HG02642 (cell line): Measurements from ENCODE around the gene PAFAH1B1.
"Not testable (repeated sequence)": the region's sequence is repeated elsewhere in the genome, so short reads cannot be mapped to it uniquely, and the experiment has no call there.

Experiments used
- ATAC-seq: cut with Tn5 transposase; IDR thresholded peaks from one replicate; pipeline ENCODE4 v1.9.1; 2021; ENCODE audit warnings: mild to moderate bottlenecking; ENCODE audit not compliant: unreplicated experiment, poor library complexity

The PAFAH1B1 gene

DNA sequence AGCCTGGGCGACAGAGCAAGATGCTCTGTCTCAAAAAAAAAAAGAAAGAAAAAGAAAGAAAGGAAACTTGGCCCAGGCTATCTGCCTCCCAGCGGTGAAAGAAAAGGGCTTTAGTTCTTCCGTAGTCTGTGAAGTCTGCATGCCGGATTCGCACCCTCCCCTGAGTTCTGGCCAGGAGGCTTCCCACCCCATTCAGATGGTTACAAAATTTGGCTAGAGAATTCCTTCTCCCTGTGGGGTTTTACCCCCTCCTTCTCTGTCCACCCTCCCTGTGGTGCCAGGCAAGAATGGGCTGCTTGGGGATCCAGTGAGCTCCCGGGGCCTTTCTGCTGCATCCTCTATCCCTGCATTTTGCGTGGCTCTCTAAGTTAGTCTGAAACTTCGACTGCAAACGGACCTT lies 37.8 kb downstream of the PAFAH1B1 start:
- no peak for ATAC-seq

DNA sequence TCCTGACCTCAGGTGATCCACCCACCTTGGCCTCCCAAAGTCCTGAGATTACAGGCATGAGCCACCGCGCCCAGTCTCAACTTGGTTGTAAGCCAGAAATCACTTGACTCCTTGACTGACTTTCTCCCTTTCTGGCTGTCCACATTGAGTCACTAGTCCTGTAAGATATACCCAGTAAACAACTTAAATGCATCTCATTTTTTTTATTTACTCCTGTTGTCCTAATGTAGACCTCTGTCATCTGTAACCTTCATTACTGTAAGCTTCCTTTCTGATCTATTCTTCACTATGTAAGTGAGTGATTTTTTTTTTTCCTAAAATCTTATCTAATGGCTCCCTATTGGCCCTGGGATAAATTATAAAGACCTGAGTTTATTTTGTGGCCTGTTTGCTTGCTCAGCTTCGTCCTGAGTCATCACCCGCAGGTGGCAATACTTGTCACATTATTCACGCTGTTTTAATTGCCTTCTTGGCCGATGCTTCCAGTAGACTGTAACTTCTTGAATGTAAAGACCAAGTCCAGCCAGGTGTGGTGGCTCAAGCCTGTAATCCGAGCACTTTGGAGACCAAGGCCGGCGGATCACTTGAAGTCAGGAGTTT lies 41.0 kb downstream of the PAFAH1B1 start:
- no peak for ATAC-seq

DNA sequence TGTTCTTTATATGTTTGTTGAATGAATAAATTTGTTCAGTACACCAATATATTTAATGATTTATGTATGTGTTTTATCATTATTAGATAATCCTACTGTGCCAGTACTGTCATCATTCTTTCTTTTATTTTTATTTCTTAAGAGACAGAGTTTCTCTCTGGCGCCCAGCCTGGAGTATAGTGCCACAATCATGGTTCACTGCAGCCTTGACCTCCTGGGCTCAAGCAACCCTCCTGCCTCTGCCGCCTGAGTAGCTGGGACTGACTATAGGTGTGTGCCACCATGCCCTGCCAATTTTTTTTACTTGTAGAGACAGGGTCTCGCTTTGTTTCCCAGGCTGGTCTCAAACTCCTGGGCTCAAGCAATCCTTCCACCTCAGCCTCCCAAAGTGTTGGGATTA lies 41.8 kb downstream of the PAFAH1B1 start:
- ATAC-seq = no peak

DNA sequence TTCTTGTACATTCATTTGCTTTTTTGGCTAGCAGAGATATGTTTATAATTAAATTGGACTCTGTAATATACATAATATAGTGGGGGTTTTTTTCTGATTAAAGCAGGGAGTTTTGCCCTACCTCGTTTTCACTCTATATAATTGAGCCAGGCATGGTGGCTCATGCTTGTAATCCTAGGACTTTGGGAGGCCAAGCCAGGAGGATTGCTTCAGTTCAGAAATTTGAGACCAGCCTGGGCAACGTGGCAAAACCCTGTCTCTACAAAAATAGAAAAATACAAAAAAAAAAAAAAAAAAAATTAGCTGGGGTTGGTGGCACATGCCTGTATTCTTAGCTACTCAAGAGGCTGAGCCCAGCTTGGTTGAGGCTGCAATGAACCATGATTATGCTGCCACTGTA lies 42.2 kb downstream of the PAFAH1B1 start:
- ATAC-seq = no peak

DNA sequence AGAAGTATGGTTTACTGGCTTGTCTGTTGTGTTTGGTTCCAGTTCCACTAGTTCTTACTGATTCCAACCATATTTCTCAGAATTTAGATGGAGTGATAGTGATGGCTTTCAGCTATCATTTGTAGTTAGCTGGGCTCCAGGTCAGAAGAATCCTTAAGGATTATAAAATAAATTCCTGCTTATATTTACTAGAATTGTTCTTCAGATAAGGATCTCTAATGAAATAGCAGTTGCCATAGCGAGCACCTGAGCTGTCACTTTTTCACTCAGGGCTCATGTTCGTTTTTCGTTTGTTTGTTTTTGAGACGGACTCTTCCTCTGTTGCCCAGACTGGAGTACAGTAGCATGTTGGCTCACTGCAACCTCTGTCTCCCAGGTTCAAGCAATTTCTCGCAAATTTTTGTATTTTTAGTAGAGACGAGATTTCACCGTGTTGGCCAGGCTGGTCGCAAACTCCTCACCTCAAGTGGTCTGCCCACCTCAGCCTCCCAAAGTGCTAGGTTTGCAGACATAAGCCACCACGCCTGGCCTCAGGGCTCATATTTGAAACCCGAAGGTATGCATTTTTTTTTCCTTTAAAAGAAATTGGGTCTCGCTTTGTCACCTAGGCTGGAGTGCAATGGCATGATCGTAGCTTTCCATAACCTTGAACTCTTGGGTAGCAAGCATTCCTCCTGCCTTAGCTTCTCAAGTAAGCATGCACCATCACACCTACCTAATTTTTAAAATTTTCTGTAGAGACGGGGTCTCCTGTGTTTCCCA lies 42.9 kb downstream of the PAFAH1B1 start:
- no peak for ATAC-seq

DNA sequence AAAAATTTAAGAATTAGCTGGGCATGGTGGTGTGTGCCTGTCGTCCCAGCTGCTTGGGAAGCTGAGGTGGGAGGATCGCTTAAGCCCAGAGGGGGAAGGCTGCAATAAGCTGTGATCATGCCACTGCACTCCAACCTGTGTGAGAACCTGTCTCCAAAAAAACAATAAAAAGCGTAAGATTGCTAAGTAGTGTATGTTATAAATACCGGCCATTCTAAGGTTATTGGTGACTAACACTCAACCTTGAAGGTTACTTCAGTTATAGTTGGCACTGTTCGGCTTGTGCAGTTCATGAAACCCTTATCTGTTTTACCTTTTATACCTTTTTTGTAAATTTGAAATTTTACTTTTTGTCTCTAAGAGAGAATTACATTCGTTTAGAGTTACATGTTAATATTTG lies 44.0 kb downstream of the PAFAH1B1 start:
- ATAC-seq = no peak

DNA sequence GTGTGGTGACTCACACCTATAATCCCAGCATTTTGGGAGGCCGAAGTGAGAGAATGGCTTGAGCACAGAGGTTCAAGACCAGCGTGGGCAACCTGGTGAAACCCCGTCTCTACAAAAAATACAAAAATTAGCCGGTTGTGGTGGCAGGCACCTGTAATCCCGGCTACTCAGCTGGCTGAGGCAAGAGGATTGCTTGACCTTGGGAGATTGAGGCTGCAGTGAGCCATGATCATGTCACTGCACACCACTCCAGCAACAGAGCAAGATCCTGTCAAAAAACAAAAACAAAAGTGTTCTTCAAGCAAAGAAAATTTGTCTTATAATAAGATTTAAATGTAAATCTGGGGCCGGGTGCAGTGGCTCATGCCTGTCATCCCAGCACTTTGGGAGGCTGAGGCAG lies 51.5 kb downstream of the PAFAH1B1 start:
- no peak for ATAC-seq

DNA sequence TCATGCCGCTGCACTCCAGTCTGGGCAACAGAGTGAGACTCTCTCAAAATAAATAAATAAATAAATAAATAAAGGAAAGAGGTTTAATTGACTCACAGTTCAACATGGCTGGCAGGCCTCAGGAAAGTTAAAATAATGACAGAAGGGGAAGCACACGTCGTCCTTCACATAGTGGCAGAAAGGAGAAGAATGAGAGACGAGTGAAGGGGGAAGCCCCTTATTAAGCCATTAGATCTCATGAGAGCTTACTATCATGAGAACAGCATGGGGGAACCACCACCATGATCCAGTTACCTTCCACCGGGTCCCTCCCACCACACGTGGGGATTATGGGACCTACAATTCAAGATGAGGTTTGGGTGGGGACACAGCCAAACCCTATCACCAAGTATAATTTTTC lies 54.5 kb downstream of the PAFAH1B1 start:
- no peak for ATAC-seq

DNA sequence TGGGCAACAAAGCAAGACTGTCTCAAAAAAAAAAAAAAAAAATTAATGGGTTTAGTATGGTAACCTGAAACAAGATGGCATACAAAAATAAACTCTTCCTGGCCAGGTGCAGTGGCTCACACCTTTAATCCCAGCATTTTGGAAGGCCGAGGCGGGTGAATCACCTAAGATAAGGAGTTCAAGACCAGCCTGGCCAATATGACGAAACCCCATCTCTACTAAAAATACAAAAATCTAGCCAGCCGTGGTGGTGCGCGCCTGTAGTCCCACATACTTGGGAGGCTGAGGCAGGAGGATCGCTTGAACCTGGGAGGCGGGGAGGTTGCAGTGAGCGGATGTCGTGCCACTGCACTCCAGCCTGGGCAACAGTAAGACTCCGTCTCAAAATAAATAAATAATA lies 55.7 kb downstream of the PAFAH1B1 start:
- no peak for ATAC-seq

DNA sequence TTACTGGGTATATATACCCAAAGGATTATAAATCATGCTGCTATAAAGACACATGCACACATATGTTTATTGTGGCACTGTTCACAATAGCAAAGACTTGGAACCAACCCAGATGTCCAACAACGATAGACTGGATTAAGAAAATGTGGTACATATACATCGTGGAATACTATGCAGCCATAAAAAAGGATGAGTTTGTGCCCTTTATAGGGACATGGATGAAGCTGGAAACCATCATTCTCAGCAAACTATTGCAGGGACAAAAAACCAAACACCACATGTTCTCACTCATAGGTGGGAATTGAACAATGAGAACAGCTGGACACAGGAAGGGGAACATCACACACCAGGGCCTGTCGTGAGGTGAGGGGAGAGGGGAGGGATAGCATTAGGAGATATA lies 59.5 kb downstream of the PAFAH1B1 start:
- ATAC-seq = not testable (repeated sequence)

DNA sequence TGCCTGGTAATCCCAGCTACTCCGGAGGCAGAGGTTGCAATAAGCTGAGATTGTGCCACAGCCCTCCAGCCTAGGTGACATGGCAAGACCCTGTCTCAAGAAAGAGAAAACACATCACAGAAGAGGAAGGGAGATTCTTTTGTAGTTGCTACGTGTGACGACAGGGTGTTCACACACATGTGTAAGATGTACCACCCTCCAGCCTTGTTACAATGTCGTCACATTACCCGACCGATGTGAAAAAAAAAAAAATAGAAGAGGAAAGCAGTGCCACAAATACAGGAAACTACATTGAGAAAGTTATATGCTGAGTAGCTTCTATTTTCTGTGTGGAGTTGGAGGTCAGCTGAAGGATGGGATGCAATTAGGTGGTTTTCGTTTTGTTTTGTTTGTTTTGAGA lies 62.1 kb downstream of the PAFAH1B1 start:
- no peak for ATAC-seq

DNA sequence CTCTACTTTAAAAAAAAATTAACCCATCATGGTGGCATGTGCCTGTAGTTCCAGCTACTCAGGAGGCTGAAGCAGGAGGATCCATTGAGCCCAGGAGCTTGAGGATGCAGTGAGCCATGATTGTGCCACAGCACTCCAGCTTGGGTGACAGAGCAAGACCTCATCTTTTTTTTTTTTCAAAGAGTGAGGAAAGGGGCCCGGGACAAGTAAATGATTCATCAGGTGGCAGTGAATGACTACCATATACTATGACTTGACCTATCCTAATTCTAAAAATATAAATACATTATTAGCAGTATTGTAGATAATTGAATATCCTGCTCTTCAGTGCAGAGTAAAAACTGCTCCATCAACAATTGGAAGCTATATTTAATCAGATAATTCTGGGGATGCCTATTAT lies 62.8 kb downstream of the PAFAH1B1 start:
- no peak for ATAC-seq

DNA sequence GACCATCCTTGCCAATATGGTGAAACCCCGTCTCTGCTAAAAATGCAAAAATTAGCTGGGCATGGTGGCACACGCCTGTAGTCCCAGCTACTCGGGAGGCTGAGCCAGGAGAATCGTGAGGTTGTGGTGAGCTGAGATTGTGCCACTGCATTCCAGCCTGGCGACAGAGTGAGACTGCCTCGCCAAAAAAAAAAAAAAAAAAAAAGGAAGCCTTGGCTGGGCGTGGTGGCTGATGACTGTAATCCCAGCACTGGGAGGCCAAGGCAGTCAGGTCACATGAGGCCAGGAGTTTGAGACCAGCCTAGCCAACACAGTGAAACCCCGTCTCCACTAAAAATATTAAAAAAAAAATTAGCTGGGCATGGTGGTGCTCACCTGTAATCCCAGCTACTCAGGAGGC lies 65.9 kb downstream of the PAFAH1B1 start:
- not testable (repeated sequence) for ATAC-seq

DNA sequence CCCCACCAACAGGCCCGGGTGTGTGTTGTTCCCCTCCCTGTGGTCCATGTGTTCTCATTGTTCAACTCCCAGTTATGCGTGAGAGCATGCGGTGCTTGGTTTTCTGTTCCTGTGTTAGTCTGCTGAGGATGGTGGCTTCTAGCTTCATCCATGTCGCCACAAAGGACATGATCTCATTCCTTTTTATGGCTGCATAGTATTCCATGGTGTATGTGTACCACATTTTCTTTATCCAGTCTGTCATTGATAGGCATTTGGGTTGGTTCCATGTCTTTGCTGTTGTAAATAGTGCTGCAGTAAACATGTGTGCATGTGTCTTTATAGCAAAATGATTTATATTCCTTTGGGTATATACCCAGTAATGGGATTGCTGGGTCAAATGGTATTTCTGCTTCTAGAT lies 67.0 kb downstream of the PAFAH1B1 start:
- not testable (repeated sequence) for ATAC-seq

DNA sequence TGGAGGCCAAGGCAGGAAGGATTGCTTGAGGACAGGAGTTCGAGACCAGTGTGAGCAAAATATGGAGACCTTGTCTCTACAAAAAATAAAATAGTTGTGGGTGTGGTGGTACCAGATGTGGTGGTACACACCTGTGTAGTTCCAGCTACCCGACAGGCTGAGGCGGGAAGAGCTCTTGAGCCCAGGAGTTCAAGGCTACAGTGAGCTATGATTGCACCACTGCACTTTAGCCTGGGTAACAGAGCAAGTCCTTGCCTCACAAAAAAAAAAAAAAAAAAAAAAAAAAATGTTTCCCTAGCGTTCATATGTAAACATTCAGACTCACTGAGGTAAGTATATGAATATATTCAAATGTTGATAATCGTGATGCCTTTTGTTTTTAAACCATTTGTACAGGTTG lies 78.6 kb downstream of the PAFAH1B1 start:
- ATAC-seq = no peak

DNA sequence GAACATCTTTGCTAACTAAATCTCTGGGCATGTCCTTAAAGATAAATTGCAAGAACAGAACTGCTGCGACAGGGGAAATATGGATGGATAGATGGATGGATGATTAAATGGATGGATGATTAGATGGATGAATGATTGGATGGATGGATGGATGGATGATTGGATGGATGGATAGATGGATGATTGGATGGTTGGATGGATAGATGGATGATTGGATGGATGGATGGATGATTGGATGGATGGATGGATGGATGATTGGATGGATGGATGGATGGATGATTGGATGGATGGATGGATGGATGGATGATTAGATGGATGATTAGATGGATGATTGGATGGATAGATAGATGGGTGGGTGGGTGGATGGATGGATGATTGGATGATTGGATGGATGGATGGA lies 85.8 kb downstream of the PAFAH1B1 start:
- ATAC-seq = not testable (repeated sequence)

DNA sequence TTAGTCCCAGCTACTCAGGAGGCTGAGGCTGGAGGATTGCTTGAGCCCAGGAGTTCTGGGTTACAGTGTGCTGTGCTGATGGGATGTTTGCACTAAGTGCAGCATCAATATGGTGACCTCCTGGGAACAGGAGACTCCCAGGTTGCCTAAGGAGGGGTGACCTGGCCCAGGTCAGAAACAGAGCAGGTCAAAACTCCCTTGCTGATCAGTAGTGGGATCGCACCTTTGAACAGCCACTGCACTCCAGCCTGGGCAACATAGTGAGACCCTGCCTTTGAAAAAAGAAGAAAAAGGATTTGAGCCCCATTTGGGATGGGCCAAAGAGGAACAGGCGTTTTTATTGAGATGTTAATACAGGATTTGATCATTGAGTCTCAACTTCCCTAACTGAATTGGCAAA lies 87.5 kb downstream of the PAFAH1B1 start:
- ATAC-seq = no peak

DNA sequence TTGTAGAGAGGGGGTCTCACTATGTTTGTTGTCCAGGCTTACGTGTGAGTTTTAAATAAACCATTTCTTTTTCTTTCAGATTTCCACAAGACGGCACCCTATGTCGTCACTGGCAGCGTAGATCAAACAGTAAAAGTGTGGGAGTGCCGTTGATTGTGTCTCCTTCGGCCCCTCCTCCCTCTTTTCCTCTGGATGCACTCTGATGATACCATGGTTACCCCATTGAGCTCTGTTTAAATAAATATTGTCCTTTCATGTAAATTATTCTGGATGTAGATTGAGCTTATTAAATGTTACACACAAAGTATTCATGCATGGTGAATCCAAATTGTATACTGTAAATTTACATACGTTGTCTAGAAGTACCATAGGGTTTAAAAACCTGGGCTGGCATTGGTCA lies 88.2 kb downstream of the PAFAH1B1 start:
- no peak for ATAC-seq

DNA sequence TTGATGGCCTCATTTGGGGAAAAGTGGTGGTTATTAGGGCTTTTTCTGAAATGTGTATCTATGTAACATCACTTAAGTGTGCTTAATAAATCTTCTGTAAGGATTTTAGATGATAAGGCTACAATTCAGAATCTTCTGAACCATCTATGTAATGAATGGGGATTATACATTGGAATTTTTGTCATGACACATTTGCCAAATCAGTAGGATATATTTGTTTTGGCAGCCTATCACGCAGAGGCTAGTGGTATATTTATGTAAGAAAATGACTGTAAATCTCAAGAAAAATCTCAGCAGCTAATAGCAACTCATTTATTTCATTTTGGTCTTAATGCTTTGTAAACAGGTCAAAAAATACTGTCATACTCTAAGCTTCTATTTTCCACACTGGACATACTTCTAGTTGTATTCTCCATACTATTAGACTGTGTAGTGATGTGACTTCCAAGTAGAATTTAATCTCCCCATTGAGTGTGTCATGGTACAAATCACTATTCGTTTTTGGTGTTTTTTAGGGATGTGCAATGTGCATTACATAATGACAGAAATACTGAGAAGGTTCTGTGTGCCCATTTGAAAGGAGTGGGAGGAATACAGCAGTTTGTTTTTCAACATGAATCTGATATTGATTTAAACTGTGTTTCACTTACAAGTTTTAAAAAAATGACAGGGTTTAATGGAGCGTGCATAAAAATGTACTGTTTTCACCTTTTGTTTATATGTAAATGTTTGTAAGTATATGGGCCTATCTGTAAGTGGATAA lies 88.9 kb downstream of the PAFAH1B1 start:
- ATAC-seq = no peak

DNA sequence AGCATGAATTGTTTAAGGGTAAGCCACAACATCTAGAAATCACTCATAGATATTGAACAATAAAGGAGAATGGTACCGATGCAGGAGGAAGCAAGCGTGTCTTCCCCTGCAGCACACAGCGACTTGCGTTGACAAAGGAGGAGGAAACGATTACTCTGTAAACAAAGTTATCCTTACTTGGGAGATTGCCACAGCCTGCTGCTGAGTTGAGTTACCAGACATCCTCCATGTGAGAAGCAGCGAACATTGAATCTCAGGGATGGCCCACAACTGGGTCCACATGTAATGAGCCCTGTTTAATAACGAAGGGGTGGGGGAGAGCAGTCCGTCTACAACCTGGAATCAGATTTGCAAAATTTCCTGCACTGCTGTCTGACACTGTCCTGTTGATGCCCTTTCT lies 90.5 kb downstream of the PAFAH1B1 start:
- no peak for ATAC-seq

DNA sequence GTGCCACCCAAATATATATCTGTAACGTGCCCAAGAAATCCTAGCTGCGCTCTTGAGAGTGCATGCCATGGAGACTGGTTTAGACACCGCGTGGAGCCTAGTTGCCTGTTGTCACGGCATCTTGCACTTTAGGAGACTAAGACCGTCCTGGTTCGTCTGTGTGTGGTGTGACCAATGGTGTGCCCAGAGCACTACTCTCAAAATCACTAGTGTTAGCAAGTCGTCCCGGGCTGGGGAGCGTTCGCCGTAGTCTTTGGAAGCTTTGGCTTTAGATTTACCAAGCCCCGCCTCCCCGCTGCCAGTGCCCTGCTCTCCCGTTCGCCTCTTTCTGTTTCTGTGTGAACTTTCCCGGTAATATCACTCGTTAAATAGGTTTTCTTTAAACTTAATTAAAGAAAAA lies 91.1 kb downstream of the PAFAH1B1 start:
- no peak for ATAC-seq

DNA sequence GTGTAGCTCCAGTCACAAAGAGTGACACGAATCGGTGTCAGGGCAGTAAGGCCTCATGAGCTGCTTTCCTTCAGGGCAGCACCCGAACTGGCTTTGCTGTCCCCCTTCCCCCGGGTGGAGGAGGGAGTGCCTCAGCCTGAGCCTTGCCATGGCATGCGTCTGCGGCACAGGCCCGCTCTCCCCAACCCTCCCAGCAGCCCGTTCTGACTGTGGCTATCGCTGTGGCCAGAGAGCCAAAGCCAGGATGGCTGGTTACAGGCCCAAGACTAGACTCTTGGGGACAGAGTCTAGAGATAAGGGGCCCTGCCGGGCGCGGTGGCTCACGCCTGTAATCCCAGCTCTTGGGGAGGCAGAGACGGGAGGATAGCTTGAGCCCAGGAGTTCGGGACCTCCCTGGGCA lies 92.2 kb downstream of the PAFAH1B1 start:
- ATAC-seq = no peak
